Stimulated activated CD4-positive, alpha-beta T cell treated with anti-CD3 and anti-CD28 coated beads, Interleukin-4, amount 100 ng/mL, for 24 hours (primary cell): ENCODE measurements around the gene PKMYT1.

Experiments
- DNase-seq: peaks from one replicate; pipeline ENCODE4 v3.0.0-alpha.2; 2020

PKMYT1 gene

GRCh38 chr16:3017794-3018506 lies 37.7 kb upstream of the PKMYT1 start, which contains the start of gene CLDN6:
CLDN6 (minus strand) TSS chr16:3018183; CDS start chr16:3016021, 2,162 bp downstream.
- no peak for DNase-seq

GRCh38 chr16:3017344-3017743 lies 37.1 kb upstream of the PKMYT1 start:
- no peak for DNase-seq

GRCh38 chr16:3015865-3016521 lies 35.7 kb upstream of the PKMYT1 start:
- no peak for DNase-seq

- DNase-seq, result no peak
Measured at GRCh38 chr16:3014971-3015370, 34.7 kb upstream of the PKMYT1 start.

GRCh38 chr16:3013998-3014690 lies 33.9 kb upstream of the PKMYT1 start:
- no peak for DNase-seq

GRCh38 chr16:3013491-3013951 lies 33.3 kb upstream of the PKMYT1 start:
- no peak for DNase-seq

GRCh38 chr16:3012828-3013420 lies 32.7 kb upstream of the PKMYT1 start, which contains the start of gene CLDN9:
CLDN9 (plus strand) TSS chr16:3012923; CDS start chr16:3013363, 440 bp downstream.
- DNase-seq, result no peak

- no peak for DNase-seq
Measured at GRCh38 chr16:3012246-3012645, 32.0 kb upstream of the PKMYT1 start.

- no peak for DNase-seq
Measured at GRCh38 chr16:3010510-3010909, 30.3 kb upstream of the PKMYT1 start.

GRCh38 chr16:3009568-3010390 lies 29.5 kb upstream of the PKMYT1 start:
- no peak for DNase-seq

- no peak for DNase-seq
Measured at GRCh38 chr16:3008690-3009037, 28.4 kb upstream of the PKMYT1 start.

- DNase-seq, result no peak
Measured at GRCh38 chr16:3007957-3008689, 27.9 kb upstream of the PKMYT1 start.

- no peak for DNase-seq
Measured at GRCh38 chr16:3007059-3007956, 27.1 kb upstream of the PKMYT1 start.

- no peak for DNase-seq
Measured at GRCh38 chr16:3004781-3005284, 24.6 kb upstream of the PKMYT1 start.

- DNase-seq, result no peak
Measured at GRCh38 chr16:3004319-3004718, 24.1 kb upstream of the PKMYT1 start.

- peak; percentile 97 for DNase-seq
Measured at GRCh38 chr16:3003582-3004270, 23.5 kb upstream of the PKMYT1 start.

GRCh38 chr16:3001316-3001715 lies 21.1 kb upstream of the PKMYT1 start:
- no peak for DNase-seq

GRCh38 chr16:3000540-3000939 lies 20.3 kb upstream of the PKMYT1 start:
- DNase-seq, result no peak

GRCh38 chr16:2999929-3000328 lies 19.7 kb upstream of the PKMYT1 start:
- DNase-seq, result no peak

- DNase-seq, result no peak
Measured at GRCh38 chr16:2996298-2996697, 16.1 kb upstream of the PKMYT1 start.
